ENCODE data around the gene NEK4.

NEK4 gene

GRCh38 chr3:52684184-52684583 lies 86.6 kb downstream of the NEK4 start:
- TF ChIP-seq POLR2AphosphoS5 (IDR thresholded peaks at IDR 0.05; ENCODE audit: low read depth, low read length) (no peak), FOXP2 (optimal IDR thresholded peaks at IDR 0.05; ENCODE audit: borderline replicate concordance, extremely low read depth, extremely low read length, insufficient read depth) (no peak), TAF1 (IDR thresholded peaks at IDR 0.05; ENCODE audit: borderline replicate concordance, insufficient read depth, low read length) (no peak), SIN3A (IDR thresholded peaks at IDR 0.05; ENCODE audit: borderline replicate concordance, insufficient read depth, low read length) (no peak), REST (IDR thresholded peaks at IDR 0.05; ENCODE audit: insufficient read depth in 1 of 2, low read depth in 2 of 2, low read length in 2 of 2) (no peak)

DNA sequence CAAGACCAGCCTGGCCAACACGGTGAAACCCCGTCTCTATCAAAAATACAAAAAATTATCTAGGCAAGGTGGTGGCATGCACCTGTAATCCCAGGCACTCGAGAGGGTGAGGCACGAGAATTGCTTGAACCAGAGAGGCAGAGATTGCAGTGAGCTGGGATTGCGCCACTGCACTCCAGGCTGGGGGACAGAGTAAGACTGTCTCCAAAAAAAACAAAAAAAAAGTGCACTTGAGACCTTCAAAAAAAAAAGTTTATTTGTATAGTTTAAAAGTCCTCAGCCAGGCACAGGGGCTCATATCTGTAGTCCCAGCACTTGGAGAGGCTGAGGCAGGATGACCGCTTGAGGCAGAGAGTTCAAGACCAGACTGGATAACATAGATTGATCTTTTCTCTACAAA lies 87.1 kb downstream of the NEK4 start:
- no peak for TF ChIP-seq TAF1 (IDR thresholded peaks at IDR 0.05; ENCODE audit: borderline replicate concordance, insufficient read depth, low read length)
- no peak for TF ChIP-seq SIN3A (IDR thresholded peaks at IDR 0.05; ENCODE audit: borderline replicate concordance, insufficient read depth, low read length)
- no peak for TF ChIP-seq FOXP2 (optimal IDR thresholded peaks at IDR 0.05; ENCODE audit: borderline replicate concordance, extremely low read depth, extremely low read length, insufficient read depth)
- no peak for TF ChIP-seq POLR2AphosphoS5 (IDR thresholded peaks at IDR 0.05; ENCODE audit: low read depth, low read length)
- TF ChIP-seq REST (IDR thresholded peaks at IDR 0.05; ENCODE audit: insufficient read depth in 1 of 2, low read depth in 2 of 2, low read length in 2 of 2) = no peak

DNA sequence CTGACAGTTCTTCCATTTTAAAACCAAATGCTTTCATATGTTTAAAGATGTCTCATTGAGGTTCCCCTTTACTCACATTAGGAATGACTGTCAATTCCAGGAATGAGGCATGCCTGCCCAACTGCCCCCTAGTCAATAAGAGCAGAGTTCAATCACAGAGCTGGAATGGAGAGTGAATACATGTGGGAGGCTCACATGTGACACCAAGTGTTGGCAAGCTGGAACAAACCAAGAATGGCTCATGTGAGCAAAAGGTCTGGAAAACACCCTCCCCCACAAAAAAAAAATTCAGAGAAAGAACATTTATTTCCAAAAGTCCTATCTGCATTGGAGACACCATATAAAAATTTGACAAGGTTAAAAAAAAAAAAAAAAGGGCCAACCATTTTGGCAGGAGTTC lies 88.7 kb downstream of the NEK4 start:
- TF ChIP-seq TAF1 (IDR thresholded peaks at IDR 0.05; ENCODE audit: borderline replicate concordance, insufficient read depth, low read length) (no peak), SIN3A (IDR thresholded peaks at IDR 0.05; ENCODE audit: borderline replicate concordance, insufficient read depth, low read length) (0 out of 2 replicates have a peak, but pooled peaks have one; percentile 31)

- TF ChIP-seq REST (IDR thresholded peaks at IDR 0.05; ENCODE audit: insufficient read depth in 1 of 2, low read depth in 2 of 2, low read length in 2 of 2) (no peak), FOXP2 (optimal IDR thresholded peaks at IDR 0.05; ENCODE audit: borderline replicate concordance, extremely low read depth, extremely low read length, insufficient read depth) (no peak), POLR2AphosphoS5 (IDR thresholded peaks at IDR 0.05; ENCODE audit: low read depth, low read length) (no peak), TAF1 (IDR thresholded peaks at IDR 0.05; ENCODE audit: borderline replicate concordance, insufficient read depth, low read length) (no peak), SIN3A (IDR thresholded peaks at IDR 0.05; ENCODE audit: borderline replicate concordance, insufficient read depth, low read length) (no peak)
Observed at GRCh38 chr3:52681596-52681995, 89.1 kb downstream of the NEK4 start.

DNA sequence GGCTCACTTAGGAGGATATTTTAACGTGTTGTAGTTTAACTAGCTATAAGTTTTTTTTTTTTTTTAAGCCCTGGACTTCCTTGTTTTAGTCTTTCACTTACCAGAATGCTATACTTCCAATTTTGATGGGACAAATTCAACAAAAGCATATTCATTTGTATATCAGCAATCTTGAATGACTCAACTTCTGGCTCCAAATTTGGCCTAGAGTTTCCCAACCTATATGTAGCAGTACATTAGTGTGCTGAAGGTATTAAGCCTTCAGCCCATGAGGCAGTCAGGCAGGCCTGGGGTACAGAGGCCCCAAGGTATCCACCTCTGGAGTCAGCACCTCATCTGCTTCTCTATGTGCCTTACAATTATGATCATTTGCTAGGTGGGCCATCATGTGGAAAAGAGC lies 90.9 kb downstream of the NEK4 start:
- TF ChIP-seq REST (IDR thresholded peaks at IDR 0.05; ENCODE audit: insufficient read depth in 1 of 2, low read depth in 2 of 2, low read length in 2 of 2) (no peak), FOXP2 (optimal IDR thresholded peaks at IDR 0.05; ENCODE audit: borderline replicate concordance, extremely low read depth, extremely low read length, insufficient read depth) (no peak), TAF1 (IDR thresholded peaks at IDR 0.05; ENCODE audit: borderline replicate concordance, insufficient read depth, low read length) (no peak), POLR2AphosphoS5 (IDR thresholded peaks at IDR 0.05; ENCODE audit: low read depth, low read length) (no peak), SIN3A (IDR thresholded peaks at IDR 0.05; ENCODE audit: borderline replicate concordance, insufficient read depth, low read length) (no peak)

Measured in PFSK-1 (cell line).